ENCODE measurements around the gene GJD4. TPM values are rescaled to one million over a fixed set of nuclear protein-coding genes. Genes with fewer than 3 reads are reported as not detected.

The GJD4 gene
- total RNA-seq, 4 donors from 2014 or later: not detected

GRCh38 chr10:35657621-35658020 is 52.5 kb downstream of the GJD4 start:
- intact Hi-C loops (cut with DNase I; ENCODE audit: low total_unique reads): no loop called here
- Histone ChIP-seq H3K4me1 (no peaks in the 10 kb centered on the region), H3K36me3 (no peaks in the 10 kb centered on the region), H3K27me3 (no peaks in the 10 kb centered on the region), H3K27ac (no peak overlapping the region), H3K4me3 (no peak overlapping the region), H3K9me3 (no peaks in the 10 kb centered on the region)
- DNase-seq: no peak
- TF ChIP-seq POLR2A (IDR thresholded peaks at IDR 0.05) (no peak), CTCF (IDR thresholded peaks at IDR 0.05) (no peak)

Other genes with a start within 250 kb of the GJD4 start
- 10 to 100 TPM in 1 of 4 donors, 1 to 10 TPM in 3; 1.8 to 14.9 (median 5.3) TPM for gene FZD8, start 37.0 kb downstream of the GJD4 start, total RNA-seq